NCI-H2029 (cell line): ENCODE measurements around the gene ZMIZ2.
"Not testable (repeated sequence)": the region's sequence is repeated elsewhere in the genome, so short reads cannot be mapped to it uniquely, and the experiment has no call there.

Source experiments
- DNase-seq: peaks from one replicate; lab custom pipeline; 2025; lab: John Stamatoyannopoulos, UW

Gene ZMIZ2

GRCh38 chr7:44727158-44727936 is 21.3 kb upstream of the ZMIZ2 start:
- DNase-seq = no peak

GRCh38 chr7:44727937-44728262 is 20.7 kb upstream of the ZMIZ2 start:
- DNase-seq = no peak

- DNase-seq = no peak
Measured at GRCh38 chr7:44729949-44730590, 18.6 kb upstream of the ZMIZ2 start.

- DNase-seq = not testable (repeated sequence)
Measured at GRCh38 chr7:44732971-44733370, 15.7 kb upstream of the ZMIZ2 start.

- DNase-seq = no peak
Measured at GRCh38 chr7:44733708-44734481, 14.8 kb upstream of the ZMIZ2 start.

- no peak for DNase-seq
Measured at GRCh38 chr7:44735403-44736165, 13.1 kb upstream of the ZMIZ2 start.

- no peak for DNase-seq
Measured at GRCh38 chr7:44736896-44737295, 11.8 kb upstream of the ZMIZ2 start.

GRCh38 chr7:44738051-44738723 is 10.5 kb upstream of the ZMIZ2 start:
- DNase-seq = no peak

GRCh38 chr7:44738876-44739665 is 9.6 kb upstream of the ZMIZ2 start:
- DNase-seq = no peak

- DNase-seq = peak; percentile 6
Measured at GRCh38 chr7:44740055-44740454, 8.6 kb upstream of the ZMIZ2 start.

- no peak for DNase-seq
Measured at GRCh38 chr7:44743750-44744149, 4.9 kb upstream of the ZMIZ2 start.

GRCh38 chr7:44748948-44749731 is 493 bp downstream of the ZMIZ2 start:
- peak; percentile 60 for DNase-seq

GRCh38 chr7:44749992-44750391 is 1.3 kb downstream of the ZMIZ2 start:
- DNase-seq = no peak

- DNase-seq = no peak
Measured at GRCh38 chr7:44750424-44750823, 1.8 kb downstream of the ZMIZ2 start.

GRCh38 chr7:44750921-44751571 is 2.4 kb downstream of the ZMIZ2 start:
- DNase-seq = no peak

GRCh38 chr7:44752822-44753221 is 4.2 kb downstream of the ZMIZ2 start:
- DNase-seq = no peak

- DNase-seq = no peak
Measured at GRCh38 chr7:44754802-44755697, 6.4 kb downstream of the ZMIZ2 start.
